ENCODE data around the gene DGKB. TPM values are rescaled to one million over a fixed set of nuclear protein-coding genes. Genes with fewer than 3 reads are reported as not detected.

The DGKB gene
- total and polyA plus RNA-seq, 2 donors (not counting 1 experiment from before 2014, with no cell fraction given) = 0.31 TPM; not detected in 1

DNA sequence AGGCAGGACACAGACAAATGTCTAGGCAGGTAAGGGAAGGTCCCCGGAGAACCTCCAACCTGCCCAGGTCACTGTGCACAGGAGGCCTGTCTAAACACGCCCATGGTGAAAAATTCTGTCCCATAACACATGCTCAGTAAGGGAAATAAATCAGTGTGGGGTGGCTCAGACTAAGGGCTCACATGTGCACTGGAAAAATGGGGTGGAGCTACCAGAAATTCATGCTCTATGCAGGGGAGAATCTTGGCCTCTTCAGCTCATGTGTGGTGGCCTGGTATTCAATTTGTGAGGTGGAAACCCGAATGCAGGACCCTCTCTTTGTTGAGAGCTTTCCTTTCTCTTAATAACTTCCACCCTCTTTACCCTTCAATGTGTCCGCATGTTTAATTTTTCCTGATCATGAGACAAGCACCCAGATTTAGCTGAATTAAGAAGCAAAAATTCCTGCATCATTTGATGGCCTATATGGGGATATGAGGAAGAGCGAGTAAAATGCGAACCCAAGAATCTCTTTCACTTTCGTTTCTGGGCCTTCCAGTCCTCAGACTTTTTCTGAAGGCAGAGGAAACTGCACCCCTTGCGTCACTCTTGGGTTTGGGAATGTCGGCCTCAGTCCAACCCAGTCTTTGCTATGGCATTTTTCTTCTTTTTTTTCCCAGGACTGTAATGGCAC, 163.2 kb downstream of the DGKB start:
- Histone ChIP-seq H3K4me2 (ENCODE audit: extremely low read depth, insufficient read depth, low read length) (no peak overlapping the region), H3K79me2 (ENCODE audit: control insufficient read depth, insufficient read depth, low read length) (no peaks in the 10 kb centered on the region), H3K4me1 (ENCODE audit: control insufficient read depth, extremely low read depth, insufficient read depth, low read length) (no peaks in the 10 kb centered on the region), H3K27ac (ENCODE audit: insufficient read depth, low read length) (no peak overlapping the region), H4K20me1 (ENCODE audit: control insufficient read depth, extremely low read depth, insufficient read depth, low read length) (no peaks in the 10 kb centered on the region), H3K9me3 (ENCODE audit: control insufficient read depth, insufficient read depth, low read depth, low read length) (no peaks in the 10 kb centered on the region), H2AFZ (ENCODE audit: low read length) (no peak overlapping the region), H3K4me3 (replicated peaks in 1 of 4; ENCODE audit: control extremely low read depth in 1 of 4, insufficient read depth in 1 of 4, low read depth in 3 of 4, low read length in 4 of 4) (no peak overlapping the region), H3K9ac (ENCODE audit: insufficient read depth, low read length) (no peak overlapping the region), H3K27me3 (ENCODE audit: control insufficient read depth, insufficient read depth, low read length) (no peaks in the 10 kb centered on the region), H3K36me3 (ENCODE audit: control insufficient read depth, insufficient read depth, low read length) (no peaks in the 10 kb centered on the region)
- DNase-seq (ENCODE audit: low read depth in 2 of 2) = no peak
- TF ChIP-seq, protein P1, sequence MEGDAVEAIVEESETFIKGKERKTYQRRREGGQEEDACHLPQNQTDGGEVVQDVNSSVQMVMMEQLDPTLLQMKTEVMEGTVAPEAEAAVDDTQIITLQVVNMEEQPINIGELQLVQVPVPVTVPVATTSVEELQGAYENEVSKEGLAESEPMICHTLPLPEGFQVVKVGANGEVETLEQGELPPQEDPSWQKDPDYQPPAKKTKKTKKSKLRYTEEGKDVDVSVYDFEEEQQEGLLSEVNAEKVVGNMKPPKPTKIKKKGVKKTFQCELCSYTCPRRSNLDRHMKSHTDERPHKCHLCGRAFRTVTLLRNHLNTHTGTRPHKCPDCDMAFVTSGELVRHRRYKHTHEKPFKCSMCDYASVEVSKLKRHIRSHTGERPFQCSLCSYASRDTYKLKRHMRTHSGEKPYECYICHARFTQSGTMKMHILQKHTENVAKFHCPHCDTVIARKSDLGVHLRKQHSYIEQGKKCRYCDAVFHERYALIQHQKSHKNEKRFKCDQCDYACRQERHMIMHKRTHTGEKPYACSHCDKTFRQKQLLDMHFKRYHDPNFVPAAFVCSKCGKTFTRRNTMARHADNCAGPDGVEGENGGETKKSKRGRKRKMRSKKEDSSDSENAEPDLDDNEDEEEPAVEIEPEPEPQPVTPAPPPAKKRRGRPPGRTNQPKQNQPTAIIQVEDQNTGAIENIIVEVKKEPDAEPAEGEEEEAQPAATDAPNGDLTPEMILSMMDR (conservative IDR thresholded peaks at IDR 0.05 in 1 of 2, IDR thresholded peaks at IDR 0.05 in 1 of 2; ENCODE audit: low read depth in 1 of 2, low read length in 2 of 2) = no peak
- no peak for TF ChIP-seq EZH2 (IDR thresholded peaks at IDR 0.05; ENCODE audit: low read length, missing control alignments)

DNA sequence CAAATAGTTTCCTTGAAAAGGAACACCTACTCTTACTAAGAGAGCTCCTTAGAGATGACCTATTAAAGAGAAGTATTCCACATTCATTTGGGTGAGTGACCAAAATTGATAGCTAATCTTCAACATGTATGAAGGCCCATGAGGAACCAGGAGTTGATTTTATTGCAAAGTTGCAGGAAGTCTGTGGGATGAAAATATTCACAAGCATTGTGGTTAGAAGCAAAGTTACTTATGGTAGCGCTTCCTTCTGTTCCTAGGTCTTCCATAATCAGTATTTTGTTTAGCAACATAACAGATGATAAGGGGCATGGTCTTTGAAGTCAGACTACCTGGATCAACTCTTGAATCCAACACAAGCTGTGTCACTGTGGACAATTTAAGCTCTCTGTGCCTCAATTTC, 164.5 kb downstream of the DGKB start:
- H3K79me2 ChIP-seq (ENCODE audit: control insufficient read depth, insufficient read depth, low read length) = no peaks in the 10 kb centered on the region
- no peak overlapping the region for H3K27ac ChIP-seq (ENCODE audit: insufficient read depth, low read length)
- H3K9me3 ChIP-seq (ENCODE audit: control insufficient read depth, insufficient read depth, low read depth, low read length) = no peaks in the 10 kb centered on the region
- no peak overlapping the region for H3K4me3 ChIP-seq (replicated peaks in 1 of 4; ENCODE audit: control extremely low read depth in 1 of 4, insufficient read depth in 1 of 4, low read depth in 3 of 4, low read length in 4 of 4)
- TF ChIP-seq, protein P1 (conservative IDR thresholded peaks at IDR 0.05 in 1 of 2, IDR thresholded peaks at IDR 0.05 in 1 of 2; ENCODE audit: low read depth in 1 of 2, low read length in 2 of 2) = no peak
- TF ChIP-seq EZH2 (IDR thresholded peaks at IDR 0.05; ENCODE audit: low read length, missing control alignments) = no peak
- no peak overlapping the region for H2AFZ ChIP-seq (ENCODE audit: low read length)
- DNase-seq (ENCODE audit: low read depth in 2 of 2) = no peak
- no peaks in the 10 kb centered on the region for H3K27me3 ChIP-seq (ENCODE audit: control insufficient read depth, insufficient read depth, low read length)
- H3K4me2 ChIP-seq (ENCODE audit: extremely low read depth, insufficient read depth, low read length) = no peak overlapping the region
- H3K36me3 ChIP-seq (ENCODE audit: control insufficient read depth, insufficient read depth, low read length) = no peaks in the 10 kb centered on the region
- H4K20me1 ChIP-seq (ENCODE audit: control insufficient read depth, extremely low read depth, insufficient read depth, low read length) = no peaks in the 10 kb centered on the region
- no peak overlapping the region for H3K9ac ChIP-seq (ENCODE audit: insufficient read depth, low read length)
- H3K4me1 ChIP-seq (ENCODE audit: control insufficient read depth, extremely low read depth, insufficient read depth, low read length) = no peaks in the 10 kb centered on the region

DNA sequence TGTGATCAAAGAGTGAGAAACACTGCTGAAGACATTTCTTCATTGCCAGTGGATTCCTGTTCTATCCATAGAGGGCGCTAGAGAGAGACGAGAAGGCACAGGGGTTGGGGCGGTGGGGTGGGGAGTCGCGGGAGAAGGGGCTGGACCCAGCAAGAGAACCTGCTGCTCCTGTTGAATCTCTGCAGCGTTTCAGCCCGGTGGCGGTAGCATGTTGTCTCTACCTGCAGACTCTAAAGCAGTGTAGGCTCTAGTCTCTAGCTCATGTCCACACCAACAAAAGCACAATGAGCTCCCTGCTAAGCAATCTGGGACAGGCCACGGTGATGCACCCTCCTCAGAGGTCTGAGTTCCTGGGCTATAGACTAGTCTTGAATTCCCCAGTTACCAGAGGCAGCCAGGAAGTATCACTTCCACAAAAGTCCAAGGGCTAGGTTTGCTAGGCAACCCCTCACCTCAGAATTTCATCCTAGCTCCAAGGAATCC, 167.7 kb downstream of the DGKB start:
- Histone ChIP-seq H3K36me3 (ENCODE audit: control insufficient read depth, insufficient read depth, low read length) (no peaks in the 10 kb centered on the region), H3K27me3 (ENCODE audit: control insufficient read depth, insufficient read depth, low read length) (no peaks in the 10 kb centered on the region), H4K20me1 (ENCODE audit: control insufficient read depth, extremely low read depth, insufficient read depth, low read length) (no peaks in the 10 kb centered on the region), H3K9ac (ENCODE audit: insufficient read depth, low read length) (no peak overlapping the region), H3K4me2 (ENCODE audit: extremely low read depth, insufficient read depth, low read length) (no peak overlapping the region), H3K4me3 (replicated peaks in 1 of 4; ENCODE audit: control extremely low read depth in 1 of 4, insufficient read depth in 1 of 4, low read depth in 3 of 4, low read length in 4 of 4) (no peak overlapping the region), H3K4me1 (ENCODE audit: control insufficient read depth, extremely low read depth, insufficient read depth, low read length) (no peaks in the 10 kb centered on the region), H2AFZ (ENCODE audit: low read length) (no peak overlapping the region), H3K9me3 (ENCODE audit: control insufficient read depth, insufficient read depth, low read depth, low read length) (no peaks in the 10 kb centered on the region), H3K27ac (ENCODE audit: insufficient read depth, low read length) (no peak overlapping the region), H3K79me2 (ENCODE audit: control insufficient read depth, insufficient read depth, low read length) (no peaks in the 10 kb centered on the region)
- TF ChIP-seq EZH2 (IDR thresholded peaks at IDR 0.05; ENCODE audit: low read length, missing control alignments) = no peak
- TF ChIP-seq, protein P1 (conservative IDR thresholded peaks at IDR 0.05 in 1 of 2, IDR thresholded peaks at IDR 0.05 in 1 of 2; ENCODE audit: low read depth in 1 of 2, low read length in 2 of 2) = peak in 1 of 2 donors; percentile 30
- no peak for DNase-seq (ENCODE audit: low read depth in 2 of 2)
